PC-9 (cell line): ENCODE measurements around the gene PKNOX2.

Experiments
- EZH2 ChIP-seq: fragments of 200-600 bp; sonication (generic); IDR thresholded peaks from 2 replicates; pipeline ENCODE4 v1.8.0; 2017; ENCODE audit warnings: antibody characterized with exemption, low read depth
- TF ChIP-seq, protein P1 (sequence below): fragments of 200-600 bp; sonication (generic); conservative IDR thresholded peaks from 2 replicates; pipeline ENCODE4 v1.6.1; 2017; ENCODE audit warnings: mixed run types, antibody characterized with exemption, mild to moderate bottlenecking, moderate library complexity

DNA sequence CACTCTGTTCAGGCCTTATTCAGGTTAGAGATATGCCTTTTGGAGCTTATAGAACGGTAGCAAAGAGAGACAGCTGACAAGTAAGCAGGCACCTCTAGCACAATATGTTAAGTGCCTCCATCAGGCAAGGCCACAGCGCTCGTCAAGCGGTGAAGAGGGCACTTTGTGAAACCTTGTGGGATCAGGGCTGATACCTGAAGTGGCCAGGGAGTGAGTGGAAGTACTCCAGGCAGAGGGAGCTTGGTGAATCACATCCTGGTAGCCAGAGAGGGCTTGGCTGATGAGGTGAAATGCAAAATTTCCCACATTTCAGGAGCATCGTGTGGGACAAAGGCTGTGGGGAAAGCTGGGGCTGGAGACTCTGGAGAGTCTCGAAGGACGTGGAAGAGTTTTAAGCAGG is 87.4 kb downstream of the PKNOX2 start:
- TF ChIP-seq, protein P1, sequence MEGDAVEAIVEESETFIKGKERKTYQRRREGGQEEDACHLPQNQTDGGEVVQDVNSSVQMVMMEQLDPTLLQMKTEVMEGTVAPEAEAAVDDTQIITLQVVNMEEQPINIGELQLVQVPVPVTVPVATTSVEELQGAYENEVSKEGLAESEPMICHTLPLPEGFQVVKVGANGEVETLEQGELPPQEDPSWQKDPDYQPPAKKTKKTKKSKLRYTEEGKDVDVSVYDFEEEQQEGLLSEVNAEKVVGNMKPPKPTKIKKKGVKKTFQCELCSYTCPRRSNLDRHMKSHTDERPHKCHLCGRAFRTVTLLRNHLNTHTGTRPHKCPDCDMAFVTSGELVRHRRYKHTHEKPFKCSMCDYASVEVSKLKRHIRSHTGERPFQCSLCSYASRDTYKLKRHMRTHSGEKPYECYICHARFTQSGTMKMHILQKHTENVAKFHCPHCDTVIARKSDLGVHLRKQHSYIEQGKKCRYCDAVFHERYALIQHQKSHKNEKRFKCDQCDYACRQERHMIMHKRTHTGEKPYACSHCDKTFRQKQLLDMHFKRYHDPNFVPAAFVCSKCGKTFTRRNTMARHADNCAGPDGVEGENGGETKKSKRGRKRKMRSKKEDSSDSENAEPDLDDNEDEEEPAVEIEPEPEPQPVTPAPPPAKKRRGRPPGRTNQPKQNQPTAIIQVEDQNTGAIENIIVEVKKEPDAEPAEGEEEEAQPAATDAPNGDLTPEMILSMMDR: no peak
- TF ChIP-seq EZH2: no peak
